ACC112 (cell line): ENCODE results near the gene CNPY1.

ENCODE experiments used
- H2AFZ ChIP-seq: fragments of 200-600 bp; sonication (generic); one replicate; pipeline ENCODE4 v1.6.0; 2017; ENCODE audit warnings: antibody characterized with exemption, low read length; ENCODE audit not compliant: unreplicated experiment
- H3K27ac ChIP-seq: fragments of 200-600 bp; sonication (generic); 2 replicates; pipeline ENCODE4 v1.5.1; 2014; ENCODE audit warnings: low read depth, mild to moderate bottlenecking, antibody characterized with exemption, low read length, moderate library complexity
- H3K27me3 ChIP-seq: fragments of 200-600 bp; sonication (generic); 2 replicates; pipeline ENCODE4 v1.6.1; 2014; ENCODE audit warnings: mild to moderate bottlenecking, antibody characterized with exemption, low read length, moderate library complexity, mixed read lengths; ENCODE audit not compliant: insufficient read depth
- H3K36me3 ChIP-seq: fragments of 200-600 bp; sonication (generic); 2 replicates; pipeline ENCODE4 v1.6.1; 2016; ENCODE audit warnings: mild to moderate bottlenecking, antibody characterized with exemption, low read length, moderate library complexity, mixed read lengths; ENCODE audit not compliant: insufficient read depth
- H3K4me1 ChIP-seq: fragments of 200-600 bp; sonication (generic); one replicate; pipeline ENCODE4 v1.6.1; 2016; ENCODE audit warnings: low read length, mixed read lengths; ENCODE audit not compliant: insufficient read depth, unreplicated experiment, control insufficient read depth
- H3K4me3 ChIP-seq: fragments of 200-600 bp; sonication (generic); 2 replicates; pipeline ENCODE4 v1.5.1; 2014; ENCODE audit warnings: mild to moderate bottlenecking, low read depth, low read length
- H3K79me2 ChIP-seq: fragments of 200-600 bp; sonication (generic); one replicate; pipeline ENCODE4 v1.6.0; 2016; ENCODE audit warnings: low read length; ENCODE audit not compliant: control insufficient read depth, unreplicated experiment, insufficient read depth

CNPY1 gene

DNA sequence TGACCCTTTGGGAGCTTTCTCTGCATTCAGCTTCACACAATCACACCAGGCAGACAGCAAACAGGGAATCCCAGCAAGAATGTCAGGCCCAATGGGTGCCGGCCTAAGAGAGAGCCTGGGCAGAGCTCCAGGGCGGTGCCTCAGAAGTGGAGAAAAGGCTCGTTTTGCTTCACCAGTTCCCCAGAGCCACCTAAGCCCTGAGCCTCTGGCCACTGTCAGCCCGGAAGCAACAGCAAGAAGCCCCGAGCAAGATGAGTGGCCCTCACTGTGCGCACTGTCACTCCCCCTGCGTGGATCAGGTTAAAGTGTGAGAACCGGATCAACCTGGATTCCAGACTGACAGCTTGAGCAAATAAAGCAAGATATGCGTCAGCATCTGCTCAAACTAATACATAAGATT is 14.7 kb downstream of the CNPY1 start:
- no peaks in the 10 kb centered on the region for H3K36me3 ChIP-seq
- no peak overlapping the region for H2AFZ ChIP-seq
- H3K79me2 ChIP-seq: no peaks in the 10 kb centered on the region
- H3K27ac ChIP-seq: no peak overlapping the region
- H3K4me1 ChIP-seq: peaks cover 6% of the 10 kb centered on the region
- H3K27me3 ChIP-seq: peaks cover 69% of the 10 kb centered on the region
- H3K4me3 ChIP-seq: no peak overlapping the region

DNA sequence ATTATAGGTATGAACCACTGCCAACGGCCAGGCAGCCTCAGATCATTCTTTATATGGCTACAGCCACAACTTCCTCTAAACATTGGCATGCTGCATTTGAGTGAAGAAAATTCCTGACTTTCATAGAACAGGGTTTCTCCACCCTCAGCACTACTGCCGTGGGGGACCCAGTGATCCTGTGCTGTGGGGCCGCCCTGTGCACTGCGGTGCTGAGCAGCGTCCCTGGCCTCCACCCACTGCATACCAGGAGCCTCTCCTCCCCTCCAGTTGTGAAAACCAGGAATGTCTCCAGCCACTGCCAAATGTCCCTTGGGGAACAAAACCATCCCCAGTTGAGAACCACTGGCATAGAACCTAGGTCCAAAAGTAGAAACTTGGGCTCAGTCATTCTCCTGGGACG is 15.8 kb downstream of the CNPY1 start:
- no peaks in the 10 kb centered on the region for H3K79me2 ChIP-seq
- no peak overlapping the region for H3K27ac ChIP-seq
- peaks cover 6% of the 10 kb centered on the region for H3K4me1 ChIP-seq
- no peaks in the 10 kb centered on the region for H3K36me3 ChIP-seq
- H3K27me3 ChIP-seq: peaks cover 68% of the 10 kb centered on the region
- no peak overlapping the region for H2AFZ ChIP-seq
- H3K4me3 ChIP-seq: no peak overlapping the region

DNA sequence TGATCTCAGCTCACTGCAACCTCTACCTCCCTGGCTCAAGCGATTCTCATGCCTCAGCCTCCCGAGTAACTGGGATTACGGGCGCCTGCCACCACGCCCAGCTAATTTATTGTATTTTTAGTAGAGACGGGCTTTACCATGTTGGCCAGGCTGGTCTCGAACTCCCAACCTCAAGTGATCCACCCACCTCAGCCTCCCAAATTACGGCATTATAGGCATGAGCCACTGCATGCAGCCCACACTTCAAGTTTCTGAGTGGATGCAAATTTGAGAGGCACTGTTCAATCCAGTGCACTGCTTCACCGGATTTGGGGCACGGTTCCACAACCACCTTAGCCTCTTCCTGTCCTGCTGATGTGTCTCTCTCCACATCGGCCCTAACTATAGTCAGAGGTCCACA is 16.5 kb downstream of the CNPY1 start:
- Histone ChIP-seq H3K4me3 (no peak overlapping the region), H3K27ac (no peak overlapping the region), H2AFZ (no peak overlapping the region), H3K27me3 (peaks cover 63% of the 10 kb centered on the region), H3K79me2 (no peaks in the 10 kb centered on the region), H3K4me1 (peaks cover 6% of the 10 kb centered on the region), H3K36me3 (no peaks in the 10 kb centered on the region)

DNA sequence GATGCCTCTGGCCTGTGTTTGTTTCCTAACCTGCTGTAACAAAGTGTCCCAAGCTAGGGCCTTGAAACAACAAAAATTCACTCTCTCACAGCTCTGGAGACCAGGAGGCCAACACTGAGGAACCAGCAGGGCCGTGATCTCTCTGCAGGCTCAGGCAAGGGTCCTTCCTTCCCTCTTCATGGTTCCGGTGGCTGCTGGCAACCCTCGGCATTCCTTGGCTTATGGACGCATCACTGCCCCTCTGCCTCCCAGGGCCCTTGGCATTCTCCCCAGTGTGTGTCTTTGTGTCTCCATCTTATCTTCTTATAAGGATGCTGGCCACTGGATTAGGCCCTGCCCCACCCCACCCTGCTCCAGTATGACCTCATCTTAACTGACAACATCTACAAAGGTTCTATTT is 17.0 kb downstream of the CNPY1 start:
- no peak overlapping the region for H3K27ac ChIP-seq
- peaks cover 6% of the 10 kb centered on the region for H3K4me1 ChIP-seq
- H3K27me3 ChIP-seq: peaks cover 60% of the 10 kb centered on the region
- no peaks in the 10 kb centered on the region for H3K79me2 ChIP-seq
- H3K4me3 ChIP-seq: no peak overlapping the region
- no peak overlapping the region for H2AFZ ChIP-seq
- no peaks in the 10 kb centered on the region for H3K36me3 ChIP-seq

GRCh38 chr7:155527664-155528063 is 18.7 kb downstream of the CNPY1 start:
- Histone ChIP-seq H3K4me3 (no peak overlapping the region), H3K27me3 (peaks cover 53% of the 10 kb centered on the region)

GRCh38 chr7:155526225-155526624 is 20.1 kb downstream of the CNPY1 start:
- no peaks in the 10 kb centered on the region for H3K79me2 ChIP-seq
- H2AFZ ChIP-seq: no peak overlapping the region
- no peaks in the 10 kb centered on the region for H3K36me3 ChIP-seq
- H3K27ac ChIP-seq: no peak overlapping the region
- H3K4me3 ChIP-seq: no peak overlapping the region
- peaks cover 52% of the 10 kb centered on the region for H3K27me3 ChIP-seq
- no peaks in the 10 kb centered on the region for H3K4me1 ChIP-seq

More at GRCh38 chr7:155527664-155528063, 18.7 kb downstream of the CNPY1 start:
- Histone ChIP-seq H3K79me2 (no peaks in the 10 kb centered on the region), H3K36me3 (no peaks in the 10 kb centered on the region), H3K27ac (no peak overlapping the region), H2AFZ (no peak overlapping the region), H3K4me1 (no peaks in the 10 kb centered on the region)

DNA sequence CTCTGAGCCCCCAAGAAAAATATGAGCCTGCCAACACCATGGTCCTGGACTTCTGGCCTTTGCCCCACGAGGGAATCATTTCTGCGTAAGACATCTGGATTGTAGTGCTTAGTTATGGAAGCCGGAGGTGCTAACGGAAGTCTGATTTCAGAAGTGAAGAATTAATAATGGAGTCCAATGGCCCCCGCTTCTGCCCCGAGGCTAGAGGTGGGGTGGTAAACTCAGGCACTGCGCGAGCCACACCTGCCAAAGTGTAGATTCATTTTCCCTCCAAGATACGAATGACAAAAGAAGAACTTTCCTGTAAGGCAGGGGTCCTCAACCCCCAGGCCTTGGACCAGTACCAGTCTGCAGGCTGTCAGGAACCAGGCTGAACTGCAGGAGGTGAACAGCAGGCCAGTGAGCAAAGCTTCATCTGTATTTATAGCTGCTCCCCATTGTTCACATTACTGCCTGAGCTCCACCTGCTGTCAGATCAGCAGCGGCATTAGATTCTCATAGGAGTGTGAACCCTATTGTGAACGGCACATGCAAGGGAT is 22.3 kb downstream of the CNPY1 start:
- no peaks in the 10 kb centered on the region for H3K36me3 ChIP-seq
- H3K27me3 ChIP-seq: peaks cover 53% of the 10 kb centered on the region
- no peak overlapping the region for H3K4me3 ChIP-seq
- H3K4me1 ChIP-seq: no peaks in the 10 kb centered on the region
- H3K27ac ChIP-seq: no peak overlapping the region
- H2AFZ ChIP-seq: no peak overlapping the region
- no peaks in the 10 kb centered on the region for H3K79me2 ChIP-seq

GRCh38 chr7:155523168-155523675 is 23.1 kb downstream of the CNPY1 start:
- Histone ChIP-seq H3K4me1 (no peaks in the 10 kb centered on the region), H3K79me2 (no peaks in the 10 kb centered on the region), H2AFZ (no peak overlapping the region), H3K27ac (no peak overlapping the region), H3K4me3 (no peak overlapping the region), H3K27me3 (peaks cover 59% of the 10 kb centered on the region), H3K36me3 (no peaks in the 10 kb centered on the region)

DNA sequence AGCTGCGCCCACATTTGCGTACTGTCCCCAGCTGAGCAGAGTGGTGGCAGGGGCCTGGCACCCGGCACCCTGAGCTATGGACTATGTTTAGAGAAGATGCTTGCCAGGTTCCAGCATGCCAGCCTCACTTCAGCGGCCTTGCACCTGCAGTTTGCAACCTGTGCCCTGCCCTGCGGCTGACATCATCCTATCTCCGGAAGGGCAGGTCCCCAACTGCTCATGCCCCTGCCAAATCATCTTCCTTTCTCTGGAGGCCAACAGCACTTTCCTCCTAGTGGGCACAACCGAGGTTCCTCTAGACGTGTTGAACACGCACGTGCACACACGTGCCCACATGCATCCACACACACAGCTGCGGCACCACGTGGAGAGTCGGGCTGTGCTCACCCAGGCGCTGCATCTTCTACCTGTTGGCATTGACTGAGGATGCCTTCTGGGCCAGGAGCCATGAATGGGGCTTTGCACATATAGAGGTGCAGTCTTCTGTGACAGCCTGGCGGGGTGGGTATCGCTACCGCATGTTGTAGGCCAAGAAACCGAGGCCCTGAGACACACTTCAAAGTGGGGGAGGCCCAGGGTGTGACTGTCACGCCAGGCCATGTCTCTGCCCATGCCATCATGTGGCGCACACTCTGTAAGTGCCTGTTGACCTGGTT is 24.5 kb downstream of the CNPY1 start:
- Histone ChIP-seq H3K27me3 (peaks cover 71% of the 10 kb centered on the region), H2AFZ (no peak overlapping the region), H3K4me1 (no peaks in the 10 kb centered on the region), H3K36me3 (no peaks in the 10 kb centered on the region), H3K79me2 (no peaks in the 10 kb centered on the region), H3K27ac (no peak overlapping the region), H3K4me3 (no peak overlapping the region)

DNA sequence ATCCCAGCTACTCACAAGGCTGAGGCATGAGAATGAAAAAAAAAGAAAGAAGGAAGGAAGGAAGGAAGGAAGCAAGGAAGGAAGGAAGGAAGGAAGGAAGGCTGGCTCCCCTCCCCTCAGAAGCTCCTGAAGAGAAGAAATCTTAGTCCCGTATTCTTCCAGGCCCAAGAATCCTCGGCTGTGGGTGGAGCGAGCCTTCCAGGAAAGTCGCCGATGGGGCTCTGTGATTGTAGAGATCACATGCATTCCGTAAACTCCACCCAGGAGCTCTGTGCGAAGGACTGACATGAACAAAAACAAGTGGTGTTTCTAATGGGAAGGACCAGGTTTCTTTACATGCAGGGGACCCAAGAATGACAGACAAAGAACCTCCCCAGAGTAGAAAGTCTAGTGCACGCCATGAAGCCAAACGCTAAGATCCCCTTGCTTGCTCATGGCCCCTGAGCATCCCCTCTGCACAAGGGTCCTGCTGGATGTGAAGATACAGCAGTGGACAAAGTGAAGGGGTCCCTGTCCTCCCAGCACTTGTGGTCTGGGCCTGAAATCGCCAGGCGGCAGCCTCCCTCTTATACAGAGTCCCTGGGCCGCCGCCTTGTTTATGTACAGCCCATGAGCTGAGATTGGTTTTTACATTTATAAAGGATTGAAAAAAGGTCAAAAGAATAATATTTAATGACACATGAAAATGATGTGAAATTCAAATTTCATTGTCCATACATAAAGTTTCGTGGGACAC is 25.2 kb downstream of the CNPY1 start:
- no peaks in the 10 kb centered on the region for H3K4me1 ChIP-seq
- H3K36me3 ChIP-seq: no peaks in the 10 kb centered on the region
- peaks cover 71% of the 10 kb centered on the region for H3K27me3 ChIP-seq
- H3K27ac ChIP-seq: no peak overlapping the region
- H3K79me2 ChIP-seq: no peaks in the 10 kb centered on the region
- H3K4me3 ChIP-seq: no peak overlapping the region
- no peak overlapping the region for H2AFZ ChIP-seq

DNA sequence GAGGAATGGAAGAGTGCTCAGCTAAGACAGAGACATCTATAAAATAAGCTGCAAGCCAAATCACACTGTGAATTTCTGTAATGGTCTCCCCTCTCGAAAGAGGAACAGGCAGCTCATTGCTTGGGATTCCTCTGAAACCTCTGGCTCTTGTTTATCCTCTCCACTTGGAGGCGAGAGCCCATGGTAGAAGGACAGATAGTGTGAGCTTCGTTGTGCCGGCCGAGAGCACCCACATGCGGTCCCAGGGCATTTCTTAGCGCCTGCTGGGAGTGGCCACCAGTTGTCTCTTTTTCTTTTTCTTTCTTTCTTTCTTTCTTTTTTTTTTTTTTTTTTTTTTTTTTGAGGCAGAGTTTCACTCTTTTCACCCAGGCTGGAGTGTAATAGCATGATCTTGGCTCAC is 26.2 kb downstream of the CNPY1 start:
- H3K27me3 ChIP-seq: peaks cover 75% of the 10 kb centered on the region
- no peaks in the 10 kb centered on the region for H3K4me1 ChIP-seq
- H2AFZ ChIP-seq: no peak overlapping the region
- H3K27ac ChIP-seq: no peak overlapping the region
- H3K36me3 ChIP-seq: no peaks in the 10 kb centered on the region
- H3K4me3 ChIP-seq: no peak overlapping the region
- no peaks in the 10 kb centered on the region for H3K79me2 ChIP-seq
